ENCODE data around the gene CARM1. TPM values are rescaled to one million over a fixed set of nuclear protein-coding genes. Genes with fewer than 3 reads are reported as not detected.

The CARM1 gene
- total and polyA plus RNA-seq, 2 donors (not counting 1 experiment from before 2014, with no cell fraction given), result 33.0 to 34.3 TPM

DNA sequence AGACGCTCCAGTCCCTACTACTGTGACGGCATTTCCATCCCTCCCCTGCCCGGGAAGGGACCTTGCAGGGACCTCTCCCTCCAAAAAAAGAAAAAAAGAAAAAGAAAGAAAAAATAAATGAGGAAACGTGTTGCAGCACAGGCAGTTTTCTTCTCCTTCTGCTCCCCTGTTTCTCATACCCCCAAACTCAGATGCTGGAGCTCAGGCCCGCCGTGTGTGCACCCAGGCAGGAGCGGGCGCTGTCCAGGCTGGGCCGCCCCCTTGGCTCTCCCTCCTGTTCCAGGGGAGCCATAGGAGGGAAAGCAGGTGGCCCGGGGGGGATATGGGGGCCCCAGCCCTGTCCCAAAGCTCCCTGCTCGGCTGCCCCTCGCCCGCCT lies 51.3 kb downstream of the CARM1 start:
- Histone ChIP-seq H2AFZ (ENCODE audit: insufficient read depth, low read depth, low read length, poor library complexity, severe bottlenecking) (no peak overlapping the region), H3K36me3 (replicated peaks in 1 of 2; ENCODE audit: control extremely low read depth in 1 of 2, control insufficient read depth in 1 of 2, extremely low read depth in 1 of 2, insufficient read depth in 2 of 2, low read length in 1 of 2) (peaks cover 0 to 26% of the 10 kb centered on the region in 2 experiments), H3K9ac (ENCODE audit: low read length) (no peak overlapping the region), H3K27ac (ENCODE audit: low read length in 2 of 2) (no peak overlapping the region), H4K20me1 (ENCODE audit: control insufficient read depth, insufficient read depth, low read length, poor library complexity, severe bottlenecking) (no peaks in the 10 kb centered on the region), H3K9me3 (ENCODE audit: control extremely low read depth in 1 of 3, control insufficient read depth in 2 of 3, insufficient read depth in 1 of 3, low read length in 2 of 3) (no peaks in the 10 kb centered on the region), H3K27me3 (replicated peaks in 1 of 4; ENCODE audit: control extremely low read depth in 1 of 4, control insufficient read depth in 3 of 4, insufficient read depth in 4 of 4, low read length in 3 of 4) (no peaks in the 10 kb centered on the region), H3K4me1 (ENCODE audit: control insufficient read depth in 2 of 2, insufficient read depth in 2 of 2, low read length in 2 of 2) (peaks cover 0 to 3% of the 10 kb centered on the region in 2 donors), H3K79me2 (ENCODE audit: control insufficient read depth, insufficient read depth, low read length) (no peaks in the 10 kb centered on the region), H3K4me2 (replicated peaks; ENCODE audit: low read depth, low read length, poor library complexity, severe bottlenecking) (no peak overlapping the region), H3K4me3 (ENCODE audit: control extremely low read depth in 1 of 5, extremely low read depth in 1 of 5, insufficient read depth in 1 of 5, low read depth in 2 of 5, low read length in 4 of 5) (no peak overlapping the region)
- Mint-ChIP-seq H3K4me3 (no peak overlapping the region), H3K27ac (no peak overlapping the region), H3K4me1 (peaks cover 6% of the 10 kb centered on the region), H3K9me3 (ENCODE audit: insufficient read depth) (no peaks in the 10 kb centered on the region), H3K27me3 (no peaks in the 10 kb centered on the region)
- ATAC-seq (ENCODE audit: low read depth) (no peak), DNase-seq (no peak)
- no peak for TF ChIP-seq EZH2 (IDR thresholded peaks at IDR 0.05; ENCODE audit: borderline replicate concordance, insufficient read depth, low read depth, low read length, poor library complexity, severe bottlenecking)
- TF ChIP-seq, protein P1, sequence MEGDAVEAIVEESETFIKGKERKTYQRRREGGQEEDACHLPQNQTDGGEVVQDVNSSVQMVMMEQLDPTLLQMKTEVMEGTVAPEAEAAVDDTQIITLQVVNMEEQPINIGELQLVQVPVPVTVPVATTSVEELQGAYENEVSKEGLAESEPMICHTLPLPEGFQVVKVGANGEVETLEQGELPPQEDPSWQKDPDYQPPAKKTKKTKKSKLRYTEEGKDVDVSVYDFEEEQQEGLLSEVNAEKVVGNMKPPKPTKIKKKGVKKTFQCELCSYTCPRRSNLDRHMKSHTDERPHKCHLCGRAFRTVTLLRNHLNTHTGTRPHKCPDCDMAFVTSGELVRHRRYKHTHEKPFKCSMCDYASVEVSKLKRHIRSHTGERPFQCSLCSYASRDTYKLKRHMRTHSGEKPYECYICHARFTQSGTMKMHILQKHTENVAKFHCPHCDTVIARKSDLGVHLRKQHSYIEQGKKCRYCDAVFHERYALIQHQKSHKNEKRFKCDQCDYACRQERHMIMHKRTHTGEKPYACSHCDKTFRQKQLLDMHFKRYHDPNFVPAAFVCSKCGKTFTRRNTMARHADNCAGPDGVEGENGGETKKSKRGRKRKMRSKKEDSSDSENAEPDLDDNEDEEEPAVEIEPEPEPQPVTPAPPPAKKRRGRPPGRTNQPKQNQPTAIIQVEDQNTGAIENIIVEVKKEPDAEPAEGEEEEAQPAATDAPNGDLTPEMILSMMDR (IDR thresholded peaks at IDR 0.05), result no peak
- intact Hi-C loops (cut with micrococcal nuclease), result no loop called here
- WGBS (ENCODE audit: insufficient coverage), result 100% methylated on average over 1 of the region's 13 CpGs
- CTCF ChIA-PET, result no interaction called here
- POLR2A ChIA-PET, result no interaction called here

DNA sequence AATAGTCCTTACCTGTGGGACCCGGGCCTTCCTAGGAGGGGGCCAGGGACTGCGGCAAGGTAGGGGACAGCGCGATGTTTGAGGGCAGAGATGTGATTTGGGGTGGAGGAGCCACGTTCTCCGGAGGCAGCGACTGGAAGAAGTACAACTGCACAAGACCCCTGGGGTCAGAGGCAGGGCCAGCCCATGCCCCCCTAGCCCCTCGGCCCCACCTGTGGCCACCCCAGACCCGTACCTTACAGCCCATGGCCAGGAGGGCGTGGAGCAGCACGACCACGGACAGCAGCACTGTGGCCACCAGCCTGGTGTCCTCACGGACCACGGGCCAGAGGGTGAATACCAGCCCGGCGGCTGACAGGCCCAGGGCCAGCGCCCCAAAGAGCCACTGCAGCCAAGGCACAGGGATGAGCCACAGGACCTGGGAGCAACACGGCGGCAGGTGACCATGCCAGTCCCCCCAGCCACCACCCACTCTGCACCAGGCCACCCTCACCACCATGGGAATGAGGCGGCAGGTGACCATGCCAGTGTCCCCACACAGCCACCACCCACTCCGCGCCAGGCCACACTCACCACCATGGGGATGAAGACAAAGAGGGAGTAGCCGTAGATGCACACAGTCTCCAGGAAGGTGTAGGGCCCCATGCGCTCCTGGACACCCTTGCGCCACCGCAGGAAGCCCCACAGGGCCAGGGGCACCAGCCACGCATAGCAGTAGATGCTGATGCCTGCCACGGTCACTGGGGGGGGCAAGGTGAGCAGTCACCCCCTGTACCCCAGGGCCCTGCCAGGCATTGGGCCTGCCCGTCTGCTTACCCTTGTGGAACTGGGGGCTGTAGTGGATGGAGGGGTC lies 52.1 kb downstream of the CARM1 start:
- Mint-ChIP-seq H3K4me3 (no peak overlapping the region), H3K27ac (no peak overlapping the region), H3K9me3 (ENCODE audit: insufficient read depth) (no peaks in the 10 kb centered on the region), H3K4me1 (peaks cover 8% of the 10 kb centered on the region), H3K27me3 (no peaks in the 10 kb centered on the region)
- DNase-seq, result no peak
- no peaks in the 10 kb centered on the region for H3K79me2 ChIP-seq (ENCODE audit: control insufficient read depth, insufficient read depth, low read length)
- H3K36me3 ChIP-seq (replicated peaks in 1 of 2; ENCODE audit: control extremely low read depth in 1 of 2, control insufficient read depth in 1 of 2, extremely low read depth in 1 of 2, insufficient read depth in 2 of 2, low read length in 1 of 2), result peaks cover 0 to 26% of the 10 kb centered on the region in 2 experiments
- WGBS (ENCODE audit: insufficient coverage), result 97% methylated on average over 26 of the region's 29 CpGs
- ChIA-PET CTCF (no interaction called here), POLR2A (no interaction called here)
- no peak for ATAC-seq (ENCODE audit: low read depth)
- no peak overlapping the region for H3K4me2 ChIP-seq (replicated peaks; ENCODE audit: low read depth, low read length, poor library complexity, severe bottlenecking)
- no peak overlapping the region for H3K4me3 ChIP-seq (ENCODE audit: control extremely low read depth in 1 of 5, extremely low read depth in 1 of 5, insufficient read depth in 1 of 5, low read depth in 2 of 5, low read length in 4 of 5)
- intact Hi-C loops (cut with micrococcal nuclease), result no loop called here
- no peak for TF ChIP-seq EZH2 (IDR thresholded peaks at IDR 0.05; ENCODE audit: borderline replicate concordance, insufficient read depth, low read depth, low read length, poor library complexity, severe bottlenecking)
- TF ChIP-seq, protein P1 (IDR thresholded peaks at IDR 0.05), result no peak
- no peak overlapping the region for H3K27ac ChIP-seq (ENCODE audit: low read length in 2 of 2)
- H3K27me3 ChIP-seq (replicated peaks in 1 of 4; ENCODE audit: control extremely low read depth in 1 of 4, control insufficient read depth in 3 of 4, insufficient read depth in 4 of 4, low read length in 3 of 4), result no peaks in the 10 kb centered on the region
- no peak overlapping the region for H3K9ac ChIP-seq (ENCODE audit: low read length)
- no peaks in the 10 kb centered on the region for H4K20me1 ChIP-seq (ENCODE audit: control insufficient read depth, insufficient read depth, low read length, poor library complexity, severe bottlenecking)
- H3K4me1 ChIP-seq (ENCODE audit: control insufficient read depth in 2 of 2, insufficient read depth in 2 of 2, low read length in 2 of 2), result peaks cover 5 to 9% of the 10 kb centered on the region in 2 donors
- H3K9me3 ChIP-seq (ENCODE audit: control extremely low read depth in 1 of 3, control insufficient read depth in 2 of 3, insufficient read depth in 1 of 3, low read length in 2 of 3), result no peaks in the 10 kb centered on the region
- no peak overlapping the region for H2AFZ ChIP-seq (ENCODE audit: insufficient read depth, low read depth, low read length, poor library complexity, severe bottlenecking)
